ENCODE measurements around the gene LRRFIP1. TPM values are rescaled to one million over a fixed set of nuclear protein-coding genes. Genes with fewer than 3 reads are reported as not detected.

LRRFIP1 gene
- total RNA-seq, 1 donor from 2014 or later = 115 TPM

DNA sequence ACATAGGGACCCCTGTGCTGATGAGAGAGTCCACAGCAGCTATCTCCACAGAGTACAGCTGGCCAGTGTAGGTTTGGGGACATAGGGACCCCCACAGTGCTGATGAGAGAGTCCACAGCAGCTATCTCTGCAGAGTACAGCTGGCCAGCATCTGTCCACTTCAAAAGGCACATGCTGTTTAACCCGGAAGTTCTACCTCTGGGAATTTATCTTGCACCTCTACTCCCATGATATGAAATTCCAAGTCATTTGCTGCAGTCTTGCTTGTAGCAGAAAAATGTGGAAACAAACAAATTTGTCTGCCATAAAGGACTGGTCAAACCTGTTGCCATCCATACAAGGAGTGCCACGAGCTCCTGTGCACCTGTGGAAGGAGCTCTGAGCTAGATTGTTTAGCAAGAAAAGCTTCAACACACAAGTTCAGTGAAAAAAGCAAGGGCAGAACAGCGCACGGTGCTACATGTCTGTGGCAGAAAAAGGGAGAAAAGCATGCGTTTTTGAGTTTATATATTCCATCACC lies 33.1 kb downstream of the LRRFIP1 start:
- TF ChIP-seq, protein P1, sequence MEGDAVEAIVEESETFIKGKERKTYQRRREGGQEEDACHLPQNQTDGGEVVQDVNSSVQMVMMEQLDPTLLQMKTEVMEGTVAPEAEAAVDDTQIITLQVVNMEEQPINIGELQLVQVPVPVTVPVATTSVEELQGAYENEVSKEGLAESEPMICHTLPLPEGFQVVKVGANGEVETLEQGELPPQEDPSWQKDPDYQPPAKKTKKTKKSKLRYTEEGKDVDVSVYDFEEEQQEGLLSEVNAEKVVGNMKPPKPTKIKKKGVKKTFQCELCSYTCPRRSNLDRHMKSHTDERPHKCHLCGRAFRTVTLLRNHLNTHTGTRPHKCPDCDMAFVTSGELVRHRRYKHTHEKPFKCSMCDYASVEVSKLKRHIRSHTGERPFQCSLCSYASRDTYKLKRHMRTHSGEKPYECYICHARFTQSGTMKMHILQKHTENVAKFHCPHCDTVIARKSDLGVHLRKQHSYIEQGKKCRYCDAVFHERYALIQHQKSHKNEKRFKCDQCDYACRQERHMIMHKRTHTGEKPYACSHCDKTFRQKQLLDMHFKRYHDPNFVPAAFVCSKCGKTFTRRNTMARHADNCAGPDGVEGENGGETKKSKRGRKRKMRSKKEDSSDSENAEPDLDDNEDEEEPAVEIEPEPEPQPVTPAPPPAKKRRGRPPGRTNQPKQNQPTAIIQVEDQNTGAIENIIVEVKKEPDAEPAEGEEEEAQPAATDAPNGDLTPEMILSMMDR (IDR thresholded peaks at IDR 0.05; ENCODE audit: insufficient read depth, low read length, severe bottlenecking) = no peak
- DNase-seq (ENCODE audit: low read depth) (no peak), FAIRE-seq (no peak)
- Histone ChIP-seq H3K27me3 (ENCODE audit: control insufficient read depth, insufficient read depth, low read length) (no peaks in the 10 kb centered on the region), H3K4me3 (ENCODE audit: low read depth, low read length) (no peak overlapping the region), H3K36me3 (ENCODE audit: control insufficient read depth, insufficient read depth, low read length) (no peaks in the 10 kb centered on the region)

DNA sequence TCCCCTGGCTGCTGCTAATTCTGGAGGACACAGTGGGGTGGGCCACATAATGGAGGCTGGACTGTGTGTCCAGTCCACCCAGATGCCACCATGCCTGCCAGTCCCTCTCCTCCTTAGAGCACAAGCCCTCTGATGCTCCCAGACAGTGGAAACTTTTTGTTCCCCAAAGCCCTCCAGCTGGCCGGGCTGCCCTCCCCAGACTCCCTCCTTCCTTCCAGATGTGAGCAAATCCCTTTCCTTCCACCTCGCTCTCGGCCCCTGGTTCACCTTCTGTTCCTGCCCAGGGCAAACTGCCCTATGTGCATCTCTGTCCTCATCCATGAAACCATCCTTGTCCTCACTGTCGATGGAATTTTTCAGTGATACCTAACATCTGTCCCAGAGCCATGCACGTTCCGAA lies 33.9 kb downstream of the LRRFIP1 start:
- FAIRE-seq = no peak
- Histone ChIP-seq H3K4me3 (ENCODE audit: low read depth, low read length) (no peak overlapping the region), H3K36me3 (ENCODE audit: control insufficient read depth, insufficient read depth, low read length) (no peaks in the 10 kb centered on the region), H3K27me3 (ENCODE audit: control insufficient read depth, insufficient read depth, low read length) (no peaks in the 10 kb centered on the region)
- TF ChIP-seq, protein P1 (IDR thresholded peaks at IDR 0.05; ENCODE audit: insufficient read depth, low read length, severe bottlenecking) = no peak
- no peak for DNase-seq (ENCODE audit: low read depth)

DNA sequence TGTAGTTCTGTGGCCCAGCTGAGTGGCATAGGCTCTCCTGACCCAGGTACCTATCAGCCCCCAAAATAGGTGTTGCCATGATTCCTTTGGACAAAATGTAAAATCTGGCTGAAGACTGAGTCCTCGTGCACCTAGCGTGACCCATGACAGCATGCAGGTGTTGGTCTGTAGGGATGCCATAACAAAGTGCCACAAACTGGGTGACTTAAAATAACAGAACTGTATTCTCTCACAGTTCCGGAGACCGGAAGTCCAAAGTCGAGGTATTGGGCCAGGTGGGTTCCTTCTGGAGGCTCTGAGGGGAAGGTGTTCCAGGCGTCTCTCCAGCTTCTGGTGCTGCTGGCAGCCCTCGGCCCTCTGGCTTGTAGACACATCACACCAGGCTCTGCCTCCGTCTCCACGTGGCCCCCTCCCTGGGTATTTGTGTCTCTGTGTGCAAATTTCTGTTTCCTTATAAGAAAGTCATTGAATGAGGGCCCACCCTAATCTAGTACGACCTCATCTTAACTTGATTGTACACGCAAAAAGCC lies 34.5 kb downstream of the LRRFIP1 start:
- no peak for DNase-seq (ENCODE audit: low read depth)
- H3K27me3 ChIP-seq (ENCODE audit: control insufficient read depth, insufficient read depth, low read length) = no peaks in the 10 kb centered on the region
- TF ChIP-seq, protein P1 (IDR thresholded peaks at IDR 0.05; ENCODE audit: insufficient read depth, low read length, severe bottlenecking) = no peak
- no peaks in the 10 kb centered on the region for H3K36me3 ChIP-seq (ENCODE audit: control insufficient read depth, insufficient read depth, low read length)
- FAIRE-seq = no peak
- H3K4me3 ChIP-seq (ENCODE audit: low read depth, low read length) = no peak overlapping the region

DNA sequence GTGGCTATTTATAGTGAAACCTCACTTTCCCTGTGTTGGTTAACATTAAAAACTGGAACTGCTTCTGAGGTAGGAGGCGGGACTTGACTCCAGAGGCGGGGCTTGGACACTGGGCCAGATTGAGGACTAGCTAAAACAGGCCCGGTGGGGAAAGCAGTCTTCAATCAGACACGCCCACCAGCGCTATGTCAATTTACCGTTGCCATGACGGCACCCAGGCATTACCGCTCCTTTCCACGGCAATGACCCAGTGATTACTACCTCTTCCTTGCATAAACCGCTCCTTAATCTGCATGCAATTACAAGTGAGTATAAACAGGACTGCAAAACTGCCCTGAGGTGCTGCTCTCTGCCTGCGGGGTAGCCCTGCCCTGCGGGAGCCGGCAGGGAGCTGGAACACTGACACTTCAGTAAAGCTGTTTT lies 35.3 kb downstream of the LRRFIP1 start:
- H3K4me3 ChIP-seq (ENCODE audit: low read depth, low read length) = no peak overlapping the region
- DNase-seq (ENCODE audit: low read depth) (peak; percentile 95), FAIRE-seq (peak; percentile 97)
- no peaks in the 10 kb centered on the region for H3K27me3 ChIP-seq (ENCODE audit: control insufficient read depth, insufficient read depth, low read length)
- no peaks in the 10 kb centered on the region for H3K36me3 ChIP-seq (ENCODE audit: control insufficient read depth, insufficient read depth, low read length)
- TF ChIP-seq, protein P1 (IDR thresholded peaks at IDR 0.05; ENCODE audit: insufficient read depth, low read length, severe bottlenecking) = no peak

DNA sequence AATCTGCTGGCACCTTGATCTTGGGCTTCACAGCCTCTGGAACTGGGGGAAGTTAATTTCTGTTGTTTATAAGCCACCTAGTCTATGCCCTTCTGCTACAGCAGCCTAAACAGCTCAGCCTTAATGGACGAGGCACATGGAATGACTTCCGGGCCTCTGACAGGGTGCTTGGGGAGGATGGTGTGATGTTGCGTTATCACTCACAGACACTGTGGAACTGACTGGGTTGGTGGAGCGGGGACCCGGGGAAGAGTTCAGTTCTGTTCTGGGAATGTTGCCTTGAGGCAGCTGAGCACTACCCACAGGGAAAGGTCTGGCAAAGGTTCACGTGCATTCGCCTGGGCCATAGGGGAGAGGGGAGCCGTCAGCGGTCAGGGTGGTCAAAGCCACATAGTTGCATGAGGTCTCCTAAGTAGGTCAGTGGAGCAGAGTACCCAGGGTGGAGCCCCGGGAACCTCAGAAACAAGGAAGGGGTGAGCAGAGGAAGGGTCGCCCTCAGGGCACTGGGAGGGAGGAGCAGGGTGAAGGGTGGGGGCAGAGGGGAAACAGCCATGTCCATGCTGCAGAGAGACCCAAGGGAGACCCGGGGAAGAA lies 36.2 kb downstream of the LRRFIP1 start:
- no peaks in the 10 kb centered on the region for H3K27me3 ChIP-seq (ENCODE audit: control insufficient read depth, insufficient read depth, low read length)
- FAIRE-seq (peak; percentile 43), DNase-seq (ENCODE audit: low read depth) (no peak)
- no peak overlapping the region for H3K4me3 ChIP-seq (ENCODE audit: low read depth, low read length)
- H3K36me3 ChIP-seq (ENCODE audit: control insufficient read depth, insufficient read depth, low read length) = no peaks in the 10 kb centered on the region
- TF ChIP-seq, protein P1 (IDR thresholded peaks at IDR 0.05; ENCODE audit: insufficient read depth, low read length, severe bottlenecking) = no peak

Data from bronchial epithelial cell (primary cell).